ENCODE results near the gene OCA2.
"Not testable (repeated sequence)": the region's sequence is repeated elsewhere in the genome, so short reads cannot be mapped to it uniquely, and the experiment has no call there.

- TF ChIP-seq CREB1 (IDR thresholded peaks at IDR 0.05); NANOG (IDR thresholded peaks at IDR 0.05; ENCODE audit: insufficient read depth, low read depth, low read length, poor library complexity, severe bottlenecking); CTCF (IDR thresholded peaks at IDR 0.05; ENCODE audit: control extremely low read depth in 1 of 3, insufficient read depth in 1 of 3, low read depth in 1 of 3, low read length in 3 of 3); ATF3 (IDR thresholded peaks at IDR 0.05; ENCODE audit: insufficient read depth, low read depth, low read length); GABPA (IDR thresholded peaks at IDR 0.05; ENCODE audit: borderline replicate concordance, insufficient read depth, low read length); YY1 (IDR thresholded peaks at IDR 0.05; ENCODE audit: low read depth, low read length); POLR2A (IDR thresholded peaks at IDR 0.05; ENCODE audit: control extremely low read depth in 1 of 2, low read depth in 2 of 2, low read length in 2 of 2); EZH2 (IDR thresholded peaks at IDR 0.05; ENCODE audit: low read depth, low read length, severe bottlenecking); EP300 (IDR thresholded peaks at IDR 0.05; ENCODE audit: borderline replicate concordance in 1 of 2, low read depth in 2 of 2, low read length in 2 of 2); POLR2AphosphoS5 (IDR thresholded peaks at IDR 0.05; ENCODE audit: low read depth, low read length); RNF2 (IDR thresholded peaks at IDR 0.05; ENCODE audit: borderline replicate concordance, low read depth, low read length, missing control alignments, poor library complexity, severe bottlenecking): not testable (repeated sequence)
Observed at GRCh38 chr15:27767430-27767829, 331.7 kb downstream of the OCA2 start.

All from H1 (cell line).